Umbilical cord (tissue), 2 donors: Measurements from ENCODE around the gene DSEL. TPM values are rescaled to one million over a fixed set of nuclear protein-coding genes. Genes with fewer than 3 reads are reported as not detected.
A peak's percentile ranks its signal among the peaks of the same experiment; 100 is the strongest.

Source experiments
- DNase-seq: peaks from one replicate; pipeline ENCODE4 v3.0.0-alpha.2; 2015; ENCODE audit warnings: low spot score
- total RNA-seq: library from RNA; depleted of rRNA; stranded (reverse); fragments of >200 nt; gene quantifications from one replicate; pipeline ENCODE4 v1.2.3, GENCODE V29; 2014; ENCODE audit warnings: low replicate concordance; ENCODE audit not compliant: insufficient read depth

DSEL gene
- 14.9 TPM for total RNA-seq

GRCh38 chr18:67516539-67517443 lies at the start of gene DSEL:
Gene DSEL (minus strand): TSS chr18:67516720. CDS start chr18:67514608, 2,112 bp downstream.
- peak; percentile 97 for DNase-seq

- DNase-seq, result no peak
These were observed 36.9 kb upstream of the DSEL start for GRCh38 chr18:67553437-67553836.

- DNase-seq, result no peak
These were observed 34.5 kb upstream of the DSEL start for GRCh38 chr18:67550872-67551520.

GRCh38 chr18:67549946-67550345 lies 33.4 kb upstream of the DSEL start:
- DNase-seq, result no peak

GRCh38 chr18:67545681-67546080 lies 29.2 kb upstream of the DSEL start:
- no peak for DNase-seq

- no peak for DNase-seq
These were observed 24.0 kb upstream of the DSEL start for GRCh38 chr18:67540559-67540958.

- DNase-seq, result no peak
These were observed 15.4 kb upstream of the DSEL start for GRCh38 chr18:67531929-67532328.

- DNase-seq, result peak; percentile 89
These were observed 9.0 kb upstream of the DSEL start for GRCh38 chr18:67525328-67526099.

GRCh38 chr18:67520351-67520921 lies 3.9 kb upstream of the DSEL start:
- DNase-seq, result no peak

- DNase-seq, result no peak
These were observed 3.1 kb upstream of the DSEL start for GRCh38 chr18:67519592-67519991.

- DNase-seq, result no peak
These were observed 2.0 kb upstream of the DSEL start for GRCh38 chr18:67518566-67518965.

GRCh38 chr18:67517444-67517765 lies 885 bp upstream of the DSEL start:
- DNase-seq, result no peak

- peak; percentile 91 for DNase-seq
These were observed 480 bp downstream of the DSEL start for GRCh38 chr18:67515942-67516538.

GRCh38 chr18:67514901-67515540 lies 1.5 kb downstream of the DSEL start:
- peak; percentile 13 for DNase-seq

GRCh38 chr18:67514465-67514864 lies 2.1 kb downstream of the DSEL start:
- peak; percentile 31 for DNase-seq

- DNase-seq, result no peak
These were observed 3.2 kb downstream of the DSEL start for GRCh38 chr18:67513280-67513679.

- DNase-seq, result no peak
These were observed 4.7 kb downstream of the DSEL start for GRCh38 chr18:67511840-67512239.

GRCh38 chr18:67510831-67511230 lies 5.7 kb downstream of the DSEL start:
- DNase-seq, result no peak

GRCh38 chr18:67509741-67510391 lies 6.7 kb downstream of the DSEL start:
- peak; percentile 78 for DNase-seq

GRCh38 chr18:67508146-67508545 lies 8.4 kb downstream of the DSEL start:
- DNase-seq, result no peak
